Right lung (tissue), 5 donors: ENCODE measurements around the gene TRIM44. TPM values are rescaled to one million over a fixed set of nuclear protein-coding genes. Genes with fewer than 3 reads are reported as not detected.

ENCODE experiments used
- DNase-seq, 2 donors: peaks; one replicate each; pipeline ENCODE4 v3.0.0-alpha.2; 2013
- polyA plus RNA-seq, 5 donors: library from polyadenylated mRNA; unstranded; fragments of 120-200 nt; gene quantifications; one replicate each; pipeline versions ENCODE4 v1.2.1 to v1.2.3, GENCODE V29; 2013; ENCODE audit warnings: inconsistent platforms in 1 of 5, low replicate concordance in 1 of 5; ENCODE audit not compliant: insufficient read length in 5 of 5, insufficient read depth in 1 of 5

TRIM44 gene
- polyA plus RNA-seq, 5 donors, result 38.8 to 70.3 (median 67.9) TPM

GRCh38 chr11:35787013-35787504 lies 124.5 kb downstream of the TRIM44 start:
- DNase-seq, result no peak

DNA sequence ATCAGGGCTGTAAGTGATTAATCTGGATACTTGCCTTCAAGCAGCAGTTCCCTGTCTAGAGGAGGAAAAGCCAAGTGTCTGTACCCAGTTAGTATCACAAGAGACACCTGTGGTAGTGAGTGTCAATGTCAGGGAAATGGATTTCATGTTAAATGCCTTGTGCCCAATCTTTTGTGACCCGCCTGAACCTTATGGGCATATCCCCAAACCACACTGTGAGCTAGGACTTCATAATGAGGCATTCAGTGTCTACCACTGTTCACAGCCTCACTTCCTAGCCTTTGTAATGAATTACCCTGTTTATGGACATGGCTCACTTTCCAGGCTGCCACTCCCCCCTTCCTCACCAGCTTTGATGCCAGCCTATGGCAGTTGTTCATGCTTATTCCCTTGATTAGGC lies 125.1 kb downstream of the TRIM44 start:
- DNase-seq, result no peak

GRCh38 chr11:35791088-35791958 lies 128.7 kb downstream of the TRIM44 start:
- DNase-seq, result no peak

DNA sequence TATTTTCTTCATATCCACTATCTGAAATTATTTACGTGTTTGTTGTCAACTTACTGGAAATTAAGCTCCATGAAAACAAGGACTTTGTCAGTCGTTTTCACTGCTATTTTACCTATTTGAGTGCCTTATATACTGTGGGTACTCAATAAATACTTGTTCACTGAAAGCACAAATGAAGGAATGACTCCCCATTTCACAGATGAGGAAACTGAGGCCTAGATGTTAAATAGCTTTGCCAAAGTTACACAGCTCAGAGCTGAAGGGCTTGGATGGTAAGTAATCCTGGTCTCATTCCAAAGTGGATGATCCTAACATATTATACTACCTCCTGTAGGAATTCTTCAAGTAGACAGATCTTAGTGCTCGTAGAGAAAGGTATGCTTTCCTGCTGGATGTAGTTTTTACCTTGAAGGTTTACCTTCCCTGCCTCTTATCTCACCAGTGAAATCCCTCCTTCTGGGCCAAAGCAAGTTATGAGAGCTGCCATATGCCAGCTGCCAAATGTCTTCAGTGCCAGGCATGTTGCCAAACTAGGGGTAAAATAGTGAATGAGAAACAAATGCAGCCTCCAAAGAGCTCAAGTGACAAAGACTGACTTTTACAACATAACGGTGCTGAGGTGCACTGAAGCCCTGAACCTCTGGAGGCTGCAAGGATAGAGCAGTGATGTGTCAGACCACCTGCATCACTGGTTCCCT lies 129.7 kb downstream of the TRIM44 start:
- no peak for DNase-seq

- DNase-seq, result no peak
Measured at GRCh38 chr11:35792846-35793192, 130.2 kb downstream of the TRIM44 start.

DNA sequence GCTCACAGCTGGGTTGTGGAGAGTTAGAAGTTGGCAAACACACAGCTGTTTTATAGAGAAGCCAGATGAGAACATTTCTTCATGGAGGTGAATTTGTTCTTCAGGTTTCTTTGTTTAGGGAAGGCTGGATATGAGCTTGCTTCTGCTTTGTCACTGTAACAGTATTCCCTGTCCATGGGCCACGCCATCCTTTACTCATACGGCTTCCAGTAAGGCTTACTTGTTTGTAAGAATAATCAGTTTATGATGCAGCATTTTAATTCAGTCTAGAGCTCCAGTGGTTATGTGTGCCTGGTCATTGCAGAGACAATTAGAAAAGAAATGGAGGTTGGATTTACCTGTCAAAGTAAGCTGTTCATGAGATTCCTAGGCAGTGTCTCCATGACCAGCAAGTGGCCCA lies 131.8 kb downstream of the TRIM44 start:
- no peak for DNase-seq

GRCh38 chr11:35794850-35795249 lies 132.3 kb downstream of the TRIM44 start:
- no peak for DNase-seq

GRCh38 chr11:35796562-35796961 lies 134.0 kb downstream of the TRIM44 start:
- DNase-seq, result no peak

- DNase-seq, result no peak
Measured at GRCh38 chr11:35798423-35798822, 135.8 kb downstream of the TRIM44 start.

DNA sequence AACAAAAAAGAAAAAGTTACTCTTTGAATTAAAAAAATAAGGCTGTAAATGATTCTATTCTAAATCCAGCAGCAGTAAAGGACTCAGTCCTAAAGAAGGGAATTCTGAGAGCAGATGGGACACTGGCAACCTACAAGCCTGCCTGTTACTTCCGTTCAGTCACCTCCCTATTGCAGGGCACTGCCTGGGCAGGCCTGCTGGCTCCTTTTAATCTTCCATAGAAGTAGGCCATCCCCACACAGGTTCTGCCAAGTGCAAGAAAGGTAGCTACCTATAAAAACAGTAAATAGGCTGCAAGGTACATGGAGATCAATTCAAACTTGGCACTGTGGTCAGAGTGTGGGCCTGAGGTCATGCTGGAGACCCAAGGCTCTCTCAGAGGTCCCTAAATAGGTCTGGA lies 136.4 kb downstream of the TRIM44 start:
- no peak for DNase-seq

DNA sequence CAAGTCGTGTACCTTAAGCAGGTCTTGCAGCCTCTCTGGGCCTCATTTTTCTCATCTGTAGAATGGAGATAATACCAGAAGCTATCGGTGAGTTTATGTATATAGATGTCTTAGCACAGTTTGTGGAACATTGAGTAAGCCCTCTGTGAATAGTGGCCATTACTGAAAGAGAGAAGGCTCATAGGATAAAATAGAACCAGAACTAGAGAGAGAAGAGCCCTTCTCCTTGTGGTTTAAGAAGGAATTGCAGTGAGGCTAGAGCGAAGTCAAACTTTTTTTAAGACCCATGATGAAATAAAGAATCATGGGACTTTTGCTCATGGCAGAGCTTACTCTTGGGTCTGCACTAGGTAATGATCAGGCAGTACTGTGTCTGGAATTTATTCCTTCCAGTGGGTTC lies 137.1 kb downstream of the TRIM44 start:
- no peak for DNase-seq

DNA sequence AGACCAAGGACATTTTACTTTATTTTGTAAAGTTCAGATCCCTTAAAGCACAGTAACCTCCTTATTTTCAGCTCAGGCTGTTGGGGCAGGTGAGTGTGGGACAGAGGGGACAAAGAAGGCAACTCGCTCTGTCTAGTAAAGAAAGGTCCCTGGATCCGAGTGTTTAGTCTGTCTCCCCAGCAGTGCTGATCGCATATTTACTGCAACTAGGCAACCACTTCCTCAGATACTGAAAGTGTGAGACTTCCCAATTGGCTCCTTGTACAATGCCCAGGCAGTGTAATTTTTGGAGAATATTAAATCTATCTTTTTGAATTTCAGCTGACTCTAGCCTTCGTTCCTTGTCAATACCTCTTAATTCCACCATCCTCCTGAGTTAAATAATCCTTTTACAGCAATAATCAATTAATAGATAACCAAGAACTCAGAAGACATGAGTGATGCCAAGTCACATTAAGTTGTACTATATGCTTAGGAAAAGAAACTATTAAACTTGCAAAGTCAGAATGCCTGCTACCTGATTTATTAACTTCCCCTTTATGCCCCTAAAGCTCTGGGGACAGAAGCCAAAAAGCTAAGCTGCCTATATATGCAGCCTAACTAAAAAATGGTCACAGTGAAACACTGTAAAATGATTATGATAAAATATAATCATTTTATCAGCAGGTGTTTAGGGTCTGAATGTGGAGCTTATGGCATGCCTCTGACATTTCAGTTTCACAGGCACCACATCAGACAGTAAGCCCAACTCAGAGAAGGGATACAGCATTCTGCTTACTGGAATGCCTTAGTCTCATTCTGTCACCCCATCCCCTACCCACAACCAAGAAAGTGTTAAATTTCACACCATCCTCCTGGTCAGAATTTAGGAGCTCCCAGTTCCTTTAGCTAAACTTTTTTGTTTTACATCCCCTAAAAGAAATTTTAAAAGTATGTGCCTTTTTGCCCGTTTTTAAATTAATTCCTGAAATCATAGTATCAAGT lies 138.7 kb downstream of the TRIM44 start:
- DNase-seq, result no peak

GRCh38 chr11:35802221-35802620 lies 139.6 kb downstream of the TRIM44 start:
- DNase-seq, result no peak

- no peak for DNase-seq
Measured at GRCh38 chr11:35802672-35803071, 140.1 kb downstream of the TRIM44 start.

GRCh38 chr11:35803115-35803514 lies 140.5 kb downstream of the TRIM44 start:
- DNase-seq, result no peak

- no peak for DNase-seq
Measured at GRCh38 chr11:35804451-35805040, 142.0 kb downstream of the TRIM44 start.

- no peak for DNase-seq
Measured at GRCh38 chr11:35809561-35809960, 147.0 kb downstream of the TRIM44 start.

- DNase-seq, result no peak
Measured at GRCh38 chr11:35810045-35810645, 147.6 kb downstream of the TRIM44 start.

DNA sequence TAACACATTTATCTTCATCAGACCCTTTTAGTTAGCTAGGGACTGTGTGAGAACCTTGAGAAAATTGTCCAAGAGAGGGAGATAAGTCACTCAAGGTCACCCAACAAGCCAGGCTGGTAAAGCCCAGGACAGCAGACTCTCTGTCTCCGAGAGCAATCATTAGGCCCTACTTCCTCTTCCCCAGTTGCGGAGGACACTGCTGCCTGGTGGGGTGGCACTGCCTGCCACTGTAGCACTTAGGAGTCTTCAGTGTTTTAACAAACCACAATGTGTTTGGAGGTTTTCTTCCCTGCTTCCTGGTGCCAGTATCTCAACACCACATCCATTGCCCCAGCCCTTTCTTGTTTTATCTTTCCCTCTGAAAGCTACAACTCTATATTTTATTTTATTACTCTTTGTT lies 149.2 kb downstream of the TRIM44 start:
- no peak for DNase-seq

DNA sequence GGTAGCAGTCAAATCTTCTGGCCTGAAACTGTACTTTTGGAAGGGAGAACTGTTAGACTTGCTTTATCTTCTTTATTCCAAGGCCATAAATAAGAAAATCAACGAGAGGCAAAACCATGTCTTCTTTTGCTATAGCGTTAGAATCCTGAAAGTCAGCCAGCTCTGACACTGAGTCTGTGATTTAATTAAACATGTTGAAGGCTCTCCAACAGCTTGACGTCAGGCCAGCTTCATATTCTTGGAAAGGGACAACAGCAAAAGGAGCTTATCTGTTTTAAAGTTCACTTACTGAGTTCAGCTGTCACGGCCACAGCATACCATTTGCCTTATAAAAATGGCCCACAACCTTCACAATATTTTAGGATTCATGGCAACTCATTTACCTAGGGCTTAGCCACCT lies 150.3 kb downstream of the TRIM44 start:
- peak; percentile 50 to 63 for DNase-seq

GRCh38 chr11:35814081-35814695 lies 151.6 kb downstream of the TRIM44 start:
- no peak for DNase-seq
